NCI-H1048 (cell line): Measurements from ENCODE around the gene SLC4A1.

ENCODE experiments used
- DNase-seq: peaks from one replicate; lab custom pipeline; 2025; lab: John Stamatoyannopoulos, UW

The SLC4A1 gene

GRCh38 chr17:44283344-44284023, 15.5 kb upstream of the SLC4A1 start:
- DNase-seq: no peak

- no peak for DNase-seq
Observed at GRCh38 chr17:44282264-44282663, 14.3 kb upstream of the SLC4A1 start.

- no peak for DNase-seq
Observed at GRCh38 chr17:44281570-44281969, 13.6 kb upstream of the SLC4A1 start.

GRCh38 chr17:44280392-44280937, 12.5 kb upstream of the SLC4A1 start:
- no peak for DNase-seq

GRCh38 chr17:44279666-44280391, 11.9 kb upstream of the SLC4A1 start:
- DNase-seq: no peak

- DNase-seq: no peak
Observed at GRCh38 chr17:44279346-44279665, 11.4 kb upstream of the SLC4A1 start.

GRCh38 chr17:44277976-44278375, 10.0 kb upstream of the SLC4A1 start:
- DNase-seq: no peak

GRCh38 chr17:44273607-44274006, 5.7 kb upstream of the SLC4A1 start:
- no peak for DNase-seq

GRCh38 chr17:44272954-44273353, 5.0 kb upstream of the SLC4A1 start:
- no peak for DNase-seq

GRCh38 chr17:44272321-44272951, 4.5 kb upstream of the SLC4A1 start:
- DNase-seq: no peak

GRCh38 chr17:44269535-44270240, 1.8 kb upstream of the SLC4A1 start:
- no peak for DNase-seq

GRCh38 chr17:44268709-44269534, 987 bp upstream of the SLC4A1 start:
- no peak for DNase-seq

- DNase-seq: no peak
Observed at GRCh38 chr17:44267165-44267455, 825 bp downstream of the SLC4A1 start.

- DNase-seq: no peak
Observed at GRCh38 chr17:44266402-44267164, 1.4 kb downstream of the SLC4A1 start.

- no peak for DNase-seq
Observed at GRCh38 chr17:44263345-44263902, 4.5 kb downstream of the SLC4A1 start.

GRCh38 chr17:44262654-44263225, 5.2 kb downstream of the SLC4A1 start:
- DNase-seq: no peak

- no peak for DNase-seq
Observed at GRCh38 chr17:44260296-44260695, 7.6 kb downstream of the SLC4A1 start.

- no peak for DNase-seq
Observed at GRCh38 chr17:44258811-44259351, 9.1 kb downstream of the SLC4A1 start.

GRCh38 chr17:44257815-44258760, 9.8 kb downstream of the SLC4A1 start:
- no peak for DNase-seq
